ENCODE results near the gene TUT7.

The TUT7 gene

GRCh38 chr9:86257391-86257790 lies 96.8 kb downstream of the TUT7 start:
- no peak for DNase-seq (ENCODE audit: low spot score)

- no peak for DNase-seq (ENCODE audit: low spot score)
Observed at GRCh38 chr9:86256653-86257052, 97.6 kb downstream of the TUT7 start.

- no peak for DNase-seq (ENCODE audit: low spot score)
Observed at GRCh38 chr9:86253577-86253976, 100.6 kb downstream of the TUT7 start.

GRCh38 chr9:86252870-86253269 lies 101.3 kb downstream of the TUT7 start:
- no peak for DNase-seq (ENCODE audit: low spot score)

GRCh38 chr9:86250123-86250522 lies 104.1 kb downstream of the TUT7 start:
- no peak for DNase-seq (ENCODE audit: low spot score)

GRCh38 chr9:86248746-86249145 lies 105.5 kb downstream of the TUT7 start:
- DNase-seq (ENCODE audit: low spot score): no peak

GRCh38 chr9:86246752-86247161 lies 107.5 kb downstream of the TUT7 start:
- DNase-seq (ENCODE audit: low spot score): peak; percentile 42

- DNase-seq (ENCODE audit: low spot score): no peak
Observed at GRCh38 chr9:86242071-86242470, 112.1 kb downstream of the TUT7 start.

GRCh38 chr9:86241216-86241615 lies 113.0 kb downstream of the TUT7 start:
- no peak for DNase-seq (ENCODE audit: low spot score)

GRCh38 chr9:86238861-86239770 lies 115.1 kb downstream of the TUT7 start:
- no peak for DNase-seq (ENCODE audit: low spot score)

Measured in COLO829 (cell line).